ENCODE measurements around the gene PLEKHA7. TPM values are rescaled to one million over a fixed set of nuclear protein-coding genes. Genes with fewer than 3 reads are reported as not detected.

The PLEKHA7 gene
- total RNA-seq, 2 donors from 2014 or later = 17.5 to 21.9 TPM

- Histone ChIP-seq H3K9me3 (ENCODE audit: control insufficient read depth, low read length) (peaks cover 4% of the 10 kb centered on the region), H3K9ac (ENCODE audit: extremely low read depth, low read length, poor library complexity, severe bottlenecking) (no peak overlapping the region), H3K27ac (ENCODE audit: low read depth, low read length) (no peak overlapping the region), H3K36me3 (ENCODE audit: control insufficient read depth, insufficient read depth, low read length) (no peaks in the 10 kb centered on the region), H3K4me1 (ENCODE audit: control insufficient read depth, insufficient read depth, low read length) (peaks cover 3% of the 10 kb centered on the region), H3K4me3 (ENCODE audit: low read length) (no peak overlapping the region), H3K27me3 (ENCODE audit: control insufficient read depth, insufficient read depth, low read length, poor library complexity, severe bottlenecking) (peaks cover 28% of the 10 kb centered on the region)
- 89 to 100% methylated on average over 3 of the region's 3 CpGs for WGBS, 2 experiments (ENCODE audit: insufficient coverage in 1 of 2, insufficient read length in 1 of 2)
- TF ChIP-seq, protein P1, sequence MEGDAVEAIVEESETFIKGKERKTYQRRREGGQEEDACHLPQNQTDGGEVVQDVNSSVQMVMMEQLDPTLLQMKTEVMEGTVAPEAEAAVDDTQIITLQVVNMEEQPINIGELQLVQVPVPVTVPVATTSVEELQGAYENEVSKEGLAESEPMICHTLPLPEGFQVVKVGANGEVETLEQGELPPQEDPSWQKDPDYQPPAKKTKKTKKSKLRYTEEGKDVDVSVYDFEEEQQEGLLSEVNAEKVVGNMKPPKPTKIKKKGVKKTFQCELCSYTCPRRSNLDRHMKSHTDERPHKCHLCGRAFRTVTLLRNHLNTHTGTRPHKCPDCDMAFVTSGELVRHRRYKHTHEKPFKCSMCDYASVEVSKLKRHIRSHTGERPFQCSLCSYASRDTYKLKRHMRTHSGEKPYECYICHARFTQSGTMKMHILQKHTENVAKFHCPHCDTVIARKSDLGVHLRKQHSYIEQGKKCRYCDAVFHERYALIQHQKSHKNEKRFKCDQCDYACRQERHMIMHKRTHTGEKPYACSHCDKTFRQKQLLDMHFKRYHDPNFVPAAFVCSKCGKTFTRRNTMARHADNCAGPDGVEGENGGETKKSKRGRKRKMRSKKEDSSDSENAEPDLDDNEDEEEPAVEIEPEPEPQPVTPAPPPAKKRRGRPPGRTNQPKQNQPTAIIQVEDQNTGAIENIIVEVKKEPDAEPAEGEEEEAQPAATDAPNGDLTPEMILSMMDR (conservative IDR thresholded peaks at IDR 0.05) = no peak
- DNase-seq = no peak
- H3K4me1 Mint-ChIP-seq = no peaks in the 10 kb centered on the region
- H3K9me3 Mint-ChIP-seq = peaks cover 2% of the 10 kb centered on the region
- peaks cover 3% of the 10 kb centered on the region for H3K27me3 Mint-ChIP-seq (ENCODE audit: insufficient read depth)
- peaks cover 2% of the 10 kb centered on the region for H3K36me3 Mint-ChIP-seq (ENCODE audit: low read depth)
- H3K27ac Mint-ChIP-seq = no peak overlapping the region
- no peak overlapping the region for H3K4me3 Mint-ChIP-seq
These were observed 6.1 kb downstream of the PLEKHA7 start for GRCh38 chr11:17008099-17008498.

GRCh38 chr11:17005646-17006045 lies 8.6 kb downstream of the PLEKHA7 start:
- TF ChIP-seq, protein P1 (conservative IDR thresholded peaks at IDR 0.05) = no peak
- Mint-ChIP-seq H3K4me3 (no peak overlapping the region), H3K4me1 (no peaks in the 10 kb centered on the region), H3K27ac (no peak overlapping the region), H3K36me3 (ENCODE audit: low read depth) (peaks cover 2% of the 10 kb centered on the region), H3K27me3 (ENCODE audit: insufficient read depth) (peaks cover 5% of the 10 kb centered on the region), H3K9me3 (peaks cover 2% of the 10 kb centered on the region)
- no peak overlapping the region for H3K9ac ChIP-seq (ENCODE audit: extremely low read depth, low read length, poor library complexity, severe bottlenecking)
- peaks cover 3% of the 10 kb centered on the region for H3K4me1 ChIP-seq (ENCODE audit: control insufficient read depth, insufficient read depth, low read length)
- no peak overlapping the region for H3K4me3 ChIP-seq (ENCODE audit: low read length)
- H3K27me3 ChIP-seq (ENCODE audit: control insufficient read depth, insufficient read depth, low read length, poor library complexity, severe bottlenecking) = peaks cover 4% of the 10 kb centered on the region
- peaks cover 4% of the 10 kb centered on the region for H3K9me3 ChIP-seq (ENCODE audit: control insufficient read depth, low read length)
- DNase-seq = no peak
- WGBS, 2 experiments (ENCODE audit: insufficient coverage in 1 of 2, insufficient read length in 1 of 2) = 67% methylated on average over 3 of the region's 3 CpGs; no CpG with 5 or more reads in 1 of the 2 experiments
- no peak overlapping the region for H3K27ac ChIP-seq (ENCODE audit: low read depth, low read length)
- no peaks in the 10 kb centered on the region for H3K36me3 ChIP-seq (ENCODE audit: control insufficient read depth, insufficient read depth, low read length)

GRCh38 chr11:17004486-17005148 lies 9.6 kb downstream of the PLEKHA7 start:
- Mint-ChIP-seq H3K4me3 (no peak overlapping the region), H3K36me3 (ENCODE audit: low read depth) (peaks cover 2% of the 10 kb centered on the region), H3K27me3 (ENCODE audit: insufficient read depth) (peaks cover 5% of the 10 kb centered on the region), H3K9me3 (peaks cover 2% of the 10 kb centered on the region), H3K27ac (no peak overlapping the region), H3K4me1 (no peaks in the 10 kb centered on the region)
- TF ChIP-seq, protein P1 (conservative IDR thresholded peaks at IDR 0.05) = no peak
- H3K27ac ChIP-seq (ENCODE audit: low read depth, low read length) = no peak overlapping the region
- no peaks in the 10 kb centered on the region for H3K36me3 ChIP-seq (ENCODE audit: control insufficient read depth, insufficient read depth, low read length)
- 81 to 92% methylated on average over 6 to 7 of the region's 7 CpGs for WGBS, 2 experiments (ENCODE audit: insufficient coverage in 1 of 2, insufficient read length in 1 of 2)
- H3K4me1 ChIP-seq (ENCODE audit: control insufficient read depth, insufficient read depth, low read length) = peaks cover 3% of the 10 kb centered on the region
- H3K9ac ChIP-seq (ENCODE audit: extremely low read depth, low read length, poor library complexity, severe bottlenecking) = no peak overlapping the region
- H3K9me3 ChIP-seq (ENCODE audit: control insufficient read depth, low read length) = peaks cover 4% of the 10 kb centered on the region
- DNase-seq = no peak
- no peak overlapping the region for H3K4me3 ChIP-seq (ENCODE audit: low read length)
- peaks cover 4% of the 10 kb centered on the region for H3K27me3 ChIP-seq (ENCODE audit: control insufficient read depth, insufficient read depth, low read length, poor library complexity, severe bottlenecking)
